Upper lobe of left lung (tissue), 4 donors: Measurements from ENCODE around the gene UBE2E2.

Source experiments
- POLR2A ChIP-seq, 4 donors: fragments of 450-650 bp; IDR thresholded peaks; one replicate each; pipeline ENCODE4 v1.5.1; 2016 to 2017; ENCODE audit warnings: antibody characterized with exemption in 4 of 4, mild to moderate bottlenecking in 2 of 4
- TF ChIP-seq, protein P1 (sequence below), 6 experiments: fragments of 450-650 bp in 4 of 6; fragments of 200-600 bp in 2 of 6; sonication (generic) in 2 of 6; IDR thresholded peaks; one replicate each; pipeline ENCODE4 v1.5.1; 2016 to 2019; ENCODE audit warnings: antibody characterized with exemption in 6 of 6

DNA sequence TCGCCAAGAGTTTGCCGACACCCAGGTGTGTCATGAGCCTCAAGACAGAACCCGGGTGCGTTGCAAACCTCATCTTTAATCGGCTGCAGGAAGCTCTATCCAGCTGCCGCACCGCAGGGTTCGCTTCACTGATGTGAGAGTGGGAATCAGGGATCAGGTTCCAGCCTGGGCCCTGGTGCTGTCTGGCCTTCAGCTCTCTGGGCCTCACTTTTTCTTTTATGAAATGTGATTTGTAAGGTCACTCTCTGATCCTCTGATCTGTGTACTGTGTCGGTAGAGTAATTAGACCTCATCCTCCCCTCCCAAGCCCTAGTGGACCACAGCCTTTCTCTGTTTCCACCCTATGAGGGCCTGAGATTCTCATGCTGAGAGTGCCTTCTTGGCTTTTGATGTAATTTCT, 399.8 kb downstream of the UBE2E2 start:
- TF ChIP-seq, protein P1, sequence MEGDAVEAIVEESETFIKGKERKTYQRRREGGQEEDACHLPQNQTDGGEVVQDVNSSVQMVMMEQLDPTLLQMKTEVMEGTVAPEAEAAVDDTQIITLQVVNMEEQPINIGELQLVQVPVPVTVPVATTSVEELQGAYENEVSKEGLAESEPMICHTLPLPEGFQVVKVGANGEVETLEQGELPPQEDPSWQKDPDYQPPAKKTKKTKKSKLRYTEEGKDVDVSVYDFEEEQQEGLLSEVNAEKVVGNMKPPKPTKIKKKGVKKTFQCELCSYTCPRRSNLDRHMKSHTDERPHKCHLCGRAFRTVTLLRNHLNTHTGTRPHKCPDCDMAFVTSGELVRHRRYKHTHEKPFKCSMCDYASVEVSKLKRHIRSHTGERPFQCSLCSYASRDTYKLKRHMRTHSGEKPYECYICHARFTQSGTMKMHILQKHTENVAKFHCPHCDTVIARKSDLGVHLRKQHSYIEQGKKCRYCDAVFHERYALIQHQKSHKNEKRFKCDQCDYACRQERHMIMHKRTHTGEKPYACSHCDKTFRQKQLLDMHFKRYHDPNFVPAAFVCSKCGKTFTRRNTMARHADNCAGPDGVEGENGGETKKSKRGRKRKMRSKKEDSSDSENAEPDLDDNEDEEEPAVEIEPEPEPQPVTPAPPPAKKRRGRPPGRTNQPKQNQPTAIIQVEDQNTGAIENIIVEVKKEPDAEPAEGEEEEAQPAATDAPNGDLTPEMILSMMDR (IDR thresholded peaks at IDR 0.05) = no peak
- TF ChIP-seq POLR2A (IDR thresholded peaks at IDR 0.05) = no peak
